Progenitor cell of endocrine pancreas (in vitro differentiated cells): ENCODE data around the gene PARP1. TPM values are rescaled to one million over a fixed set of nuclear protein-coding genes. Genes with fewer than 3 reads are reported as not detected.

Experiments used
- DNase-seq: peaks from one replicate; pipeline ENCODE4 v3.0.0; 2021; ENCODE audit warnings: low spot score; ENCODE audit not compliant: unreplicated experiment
- H3K27ac Mint-ChIP-seq: 2 replicates; pipeline ENCODE4 v1.8.0; 2021; ENCODE audit warnings: mild to moderate bottlenecking, moderate library complexity, mixed read lengths
- H3K27me3 Mint-ChIP-seq: 2 replicates; pipeline ENCODE4 v1.8.0; 2021; ENCODE audit warnings: mixed read lengths
- H3K36me3 Mint-ChIP-seq: 2 replicates; pipeline ENCODE4 v1.8.0; 2022; ENCODE audit warnings: mixed read lengths; ENCODE audit not compliant: insufficient read depth
- H3K4me1 Mint-ChIP-seq: 2 replicates; pipeline ENCODE4 v1.8.0; 2021; ENCODE audit warnings: low read depth, mixed read lengths
- H3K4me3 Mint-ChIP-seq: 2 replicates; pipeline ENCODE4 v1.8.0; 2021; ENCODE audit warnings: low read depth, mild to moderate bottlenecking, moderate library complexity, mixed read lengths
- H3K9me3 Mint-ChIP-seq: 2 replicates; pipeline ENCODE4 v1.8.0; 2021; ENCODE audit warnings: low read depth, mixed read lengths
- CTCF ChIP-seq: fragments of 200-600 bp; sonication (generic); IDR thresholded peaks from one replicate; pipeline ENCODE4 v1.5.0; 2021; ENCODE audit warnings: antibody characterized with exemption, mild to moderate bottlenecking; ENCODE audit not compliant: unreplicated experiment
- total RNA-seq: library from RNA; stranded (reverse); gene quantifications from 2 replicates; pipeline ENCODE4 v1.2.1, GENCODE V29; 2021

The PARP1 gene
- total RNA-seq, 1 donor from 2014 or later, result 159 TPM

GRCh38 chr1:226327761-226328162, 80.1 kb downstream of the PARP1 start:
- Mint-ChIP-seq H3K27me3 (no peaks in the 10 kb centered on the region), H3K36me3 (no peaks in the 10 kb centered on the region), H3K9me3 (no peaks in the 10 kb centered on the region), H3K27ac (peak overlapping the region; percentile 41), H3K4me1 (no peaks in the 10 kb centered on the region), H3K4me3 (no peak overlapping the region)
- TF ChIP-seq CTCF, result no peak
- no peak for DNase-seq

- Mint-ChIP-seq H3K9me3 (peaks cover 3% of the 10 kb centered on the region), H3K27me3 (no peaks in the 10 kb centered on the region), H3K4me1 (no peaks in the 10 kb centered on the region), H3K4me3 (no peak overlapping the region), H3K27ac (no peak overlapping the region), H3K36me3 (no peaks in the 10 kb centered on the region)
- no peak for DNase-seq
- TF ChIP-seq CTCF, result no peak
Observed at GRCh38 chr1:226325178-226325577, 82.7 kb downstream of the PARP1 start.

GRCh38 chr1:226324479-226324878, 83.4 kb downstream of the PARP1 start:
- DNase-seq, result no peak
- Mint-ChIP-seq H3K9me3 (peaks cover 4% of the 10 kb centered on the region), H3K27ac (no peak overlapping the region), H3K27me3 (no peaks in the 10 kb centered on the region), H3K4me3 (no peak overlapping the region), H3K36me3 (no peaks in the 10 kb centered on the region), H3K4me1 (no peaks in the 10 kb centered on the region)
- no peak for TF ChIP-seq CTCF

- no peak for TF ChIP-seq CTCF
- no peak overlapping the region for H3K4me3 Mint-ChIP-seq
Observed at GRCh38 chr1:226322986-226323385, 84.9 kb downstream of the PARP1 start.

GRCh38 chr1:226320930-226321329, 87.0 kb downstream of the PARP1 start:
- Mint-ChIP-seq H3K9me3 (peaks cover 4% of the 10 kb centered on the region), H3K27me3 (peaks cover 5% of the 10 kb centered on the region), H3K36me3 (no peaks in the 10 kb centered on the region), H3K4me3 (no peak overlapping the region), H3K27ac (no peak overlapping the region), H3K4me1 (no peaks in the 10 kb centered on the region)
- no peak for DNase-seq
- TF ChIP-seq CTCF, result no peak

More at GRCh38 chr1:226322986-226323385, 84.9 kb downstream of the PARP1 start:
- Mint-ChIP-seq H3K36me3 (no peaks in the 10 kb centered on the region), H3K27me3 (no peaks in the 10 kb centered on the region), H3K4me1 (no peaks in the 10 kb centered on the region), H3K27ac (no peak overlapping the region), H3K9me3 (peaks cover 4% of the 10 kb centered on the region)
- no peak for DNase-seq
